ENCODE results near the gene HMX2. TPM values are rescaled to one million over a fixed set of nuclear protein-coding genes. Genes with fewer than 3 reads are reported as not detected.

Gene HMX2
- polyA plus RNA-seq, 4 donors = 0.12 to 0.48 TPM; not detected in 2

- no peak for DNase-seq
- peaks cover 0 to 4% (median 0%) of the 10 kb centered on the region in 3 donors for H3K4me1 ChIP-seq (ENCODE audit: control insufficient read depth in 3 of 3, insufficient read depth in 2 of 3, low read depth in 1 of 3, low read length in 2 of 3)
- H3K27me3 ChIP-seq (ENCODE audit: control insufficient read depth in 3 of 3, insufficient read depth in 3 of 3, low read length in 3 of 3) = peaks cover 27 to 99% (median 70%) of the 10 kb centered on the region in 3 donors
- no peaks in the 10 kb centered on the region for H3K36me3 ChIP-seq (ENCODE audit: control insufficient read depth in 3 of 3, insufficient read depth in 2 of 3, low read depth in 1 of 3, low read length in 3 of 3)
- no peaks in the 10 kb centered on the region for H3K9me3 ChIP-seq (ENCODE audit: control insufficient read depth in 2 of 2, insufficient read depth in 1 of 2, low read depth in 1 of 2, low read length in 1 of 2)
- no peak overlapping the region for H3K4me3 ChIP-seq (ENCODE audit: low read depth in 1 of 3, low read length in 3 of 3)
- FAIRE-seq = no peak
- 8 to 15% (median 14%) methylated on average over 32 to 38 of the region's 38 CpGs for WGBS, 3 donors
- H3K27ac ChIP-seq (ENCODE audit: low read depth in 1 of 3, low read length in 2 of 3) = no peak overlapping the region
Measured at GRCh38 chr10:123141791-123142700, 5.9 kb upstream of the HMX2 start.

GRCh38 chr10:123142701-123143161, 5.2 kb upstream of the HMX2 start:
- H3K4me3 ChIP-seq (ENCODE audit: low read depth in 1 of 3, low read length in 3 of 3) = no peak overlapping the region

GRCh38 chr10:123143162-123143824, 4.6 kb upstream of the HMX2 start:
- Histone ChIP-seq H3K4me3 (ENCODE audit: low read depth in 1 of 3, low read length in 3 of 3) (no peak overlapping the region), H3K27me3 (ENCODE audit: control insufficient read depth in 3 of 3, insufficient read depth in 3 of 3, low read length in 3 of 3) (peaks cover 31 to 99% (median 75%) of the 10 kb centered on the region in 3 donors), H3K27ac (ENCODE audit: low read depth in 1 of 3, low read length in 2 of 3) (no peak overlapping the region), H3K9me3 (ENCODE audit: control insufficient read depth in 2 of 2, insufficient read depth in 1 of 2, low read depth in 1 of 2, low read length in 1 of 2) (peaks cover 0 to 3% of the 10 kb centered on the region in 2 donors), H3K4me1 (ENCODE audit: control insufficient read depth in 3 of 3, insufficient read depth in 2 of 3, low read depth in 1 of 3, low read length in 2 of 3) (peaks cover 0 to 4% (median 0%) of the 10 kb centered on the region in 3 donors), H3K36me3 (ENCODE audit: control insufficient read depth in 3 of 3, insufficient read depth in 2 of 3, low read depth in 1 of 3, low read length in 3 of 3) (no peaks in the 10 kb centered on the region)
- DNase-seq = no peak
- no peak for FAIRE-seq
- 5 to 12% (median 8%) methylated on average over 31 to 33 of the region's 33 CpGs for WGBS, 3 donors

More at GRCh38 chr10:123142701-123143161, 5.2 kb upstream of the HMX2 start:
- Histone ChIP-seq H3K9me3 (ENCODE audit: control insufficient read depth in 2 of 2, insufficient read depth in 1 of 2, low read depth in 1 of 2, low read length in 1 of 2) (peaks cover 0 to 3% of the 10 kb centered on the region in 2 donors), H3K27ac (ENCODE audit: low read depth in 1 of 3, low read length in 2 of 3) (no peak overlapping the region), H3K4me1 (ENCODE audit: control insufficient read depth in 3 of 3, insufficient read depth in 2 of 3, low read depth in 1 of 3, low read length in 2 of 3) (peaks cover 0 to 4% (median 0%) of the 10 kb centered on the region in 3 donors), H3K36me3 (ENCODE audit: control insufficient read depth in 3 of 3, insufficient read depth in 2 of 3, low read depth in 1 of 3, low read length in 3 of 3) (no peaks in the 10 kb centered on the region), H3K27me3 (ENCODE audit: control insufficient read depth in 3 of 3, insufficient read depth in 3 of 3, low read length in 3 of 3) (peaks cover 27 to 99% (median 71%) of the 10 kb centered on the region in 3 donors)
- DNase-seq (no peak), FAIRE-seq (no peak)
- WGBS, 3 donors = 3 to 15% (median 5%) methylated on average over 31 to 33 of the region's 33 CpGs

- peaks cover 0 to 3% of the 10 kb centered on the region in 2 donors for H3K9me3 ChIP-seq (ENCODE audit: control insufficient read depth in 2 of 2, insufficient read depth in 1 of 2, low read depth in 1 of 2, low read length in 1 of 2)
- H3K36me3 ChIP-seq (ENCODE audit: control insufficient read depth in 3 of 3, insufficient read depth in 2 of 3, low read depth in 1 of 3, low read length in 3 of 3) = no peaks in the 10 kb centered on the region
- H3K27ac ChIP-seq (ENCODE audit: low read depth in 1 of 3, low read length in 2 of 3) = no peak overlapping the region
- no peak for DNase-seq
- FAIRE-seq = no peak
- peaks cover 0 to 4% (median 0%) of the 10 kb centered on the region in 3 donors for H3K4me1 ChIP-seq (ENCODE audit: control insufficient read depth in 3 of 3, insufficient read depth in 2 of 3, low read depth in 1 of 3, low read length in 2 of 3)
- peaks cover 35 to 100% (median 80%) of the 10 kb centered on the region in 3 donors for H3K27me3 ChIP-seq (ENCODE audit: control insufficient read depth in 3 of 3, insufficient read depth in 3 of 3, low read length in 3 of 3)
- no peak overlapping the region for H3K4me3 ChIP-seq (ENCODE audit: low read depth in 1 of 3, low read length in 3 of 3)
- WGBS, 3 donors = 12 to 13% (median 12%) methylated on average over 10 of the region's 10 CpGs
Measured at GRCh38 chr10:123143825-123144168, 4.1 kb upstream of the HMX2 start.

- 3 to 7% (median 5%) methylated on average over 29 of the region's 29 CpGs for WGBS, 3 donors
- Histone ChIP-seq H3K9me3 (ENCODE audit: control insufficient read depth in 2 of 2, insufficient read depth in 1 of 2, low read depth in 1 of 2, low read length in 1 of 2) (peaks cover 0 to 3% of the 10 kb centered on the region in 2 donors), H3K27ac (ENCODE audit: low read depth in 1 of 3, low read length in 2 of 3) (no peak overlapping the region), H3K4me3 (ENCODE audit: low read depth in 1 of 3, low read length in 3 of 3) (no peak overlapping the region), H3K4me1 (ENCODE audit: control insufficient read depth in 3 of 3, insufficient read depth in 2 of 3, low read depth in 1 of 3, low read length in 2 of 3) (no peaks in the 10 kb centered on the region), H3K36me3 (ENCODE audit: control insufficient read depth in 3 of 3, insufficient read depth in 2 of 3, low read depth in 1 of 3, low read length in 3 of 3) (no peaks in the 10 kb centered on the region), H3K27me3 (ENCODE audit: control insufficient read depth in 3 of 3, insufficient read depth in 3 of 3, low read length in 3 of 3) (peaks cover 37 to 100% (median 85%) of the 10 kb centered on the region in 3 donors)
- FAIRE-seq (no peak), DNase-seq (no peak)
Measured at GRCh38 chr10:123144697-123145541, 3.0 kb upstream of the HMX2 start.

- DNase-seq = no peak
- H3K36me3 ChIP-seq (ENCODE audit: control insufficient read depth in 3 of 3, insufficient read depth in 2 of 3, low read depth in 1 of 3, low read length in 3 of 3) = no peaks in the 10 kb centered on the region
- no peak for FAIRE-seq
- no peak overlapping the region for H3K4me3 ChIP-seq (ENCODE audit: low read depth in 1 of 3, low read length in 3 of 3)
- H3K27ac ChIP-seq (ENCODE audit: low read depth in 1 of 3, low read length in 2 of 3) = no peak overlapping the region
- H3K4me1 ChIP-seq (ENCODE audit: control insufficient read depth in 3 of 3, insufficient read depth in 2 of 3, low read depth in 1 of 3, low read length in 2 of 3) = peaks cover 0 to 1% (median under 1%) of the 10 kb centered on the region in 3 donors
- 6 to 9% (median 6%) methylated on average over 14 of the region's 14 CpGs for WGBS, 3 donors
- H3K27me3 ChIP-seq (ENCODE audit: control insufficient read depth in 3 of 3, insufficient read depth in 3 of 3, low read length in 3 of 3) = peaks cover 37 to 100% (median 86%) of the 10 kb centered on the region in 3 donors
- H3K9me3 ChIP-seq (ENCODE audit: control insufficient read depth in 2 of 2, insufficient read depth in 1 of 2, low read depth in 1 of 2, low read length in 1 of 2) = peaks cover 0 to 3% of the 10 kb centered on the region in 2 donors
Measured at GRCh38 chr10:123145542-123146012, 2.4 kb upstream of the HMX2 start.

- peaks cover 0 to 6% (median 3%) of the 10 kb centered on the region in 3 donors for H3K4me1 ChIP-seq (ENCODE audit: control insufficient read depth in 3 of 3, insufficient read depth in 2 of 3, low read depth in 1 of 3, low read length in 2 of 3)
- no peak overlapping the region for H3K4me3 ChIP-seq (ENCODE audit: low read depth in 1 of 3, low read length in 3 of 3)
- FAIRE-seq (no peak), DNase-seq (no peak)
- H3K9me3 ChIP-seq (ENCODE audit: control insufficient read depth in 2 of 2, insufficient read depth in 1 of 2, low read depth in 1 of 2, low read length in 1 of 2) = peaks cover 0 to 3% of the 10 kb centered on the region in 2 donors
- H3K27me3 ChIP-seq (ENCODE audit: control insufficient read depth in 3 of 3, insufficient read depth in 3 of 3, low read length in 3 of 3) = peaks cover 43 to 100% (median 86%) of the 10 kb centered on the region in 3 donors
- no peak overlapping the region for H3K27ac ChIP-seq (ENCODE audit: low read depth in 1 of 3, low read length in 2 of 3)
- WGBS, 3 donors = 2 to 6% (median 3%) methylated on average over 59 of the region's 59 CpGs
- H3K36me3 ChIP-seq (ENCODE audit: control insufficient read depth in 3 of 3, insufficient read depth in 2 of 3, low read depth in 1 of 3, low read length in 3 of 3) = no peaks in the 10 kb centered on the region
Measured at GRCh38 chr10:123146013-123146893, 1.7 kb upstream of the HMX2 start.
